GM23338 (cell line): ENCODE data around the gene ZNF784. TPM values are rescaled to one million over a fixed set of nuclear protein-coding genes. Genes with fewer than 3 reads are reported as not detected.

ENCODE experiments used
- ATAC-seq: fragments of 200-7000 bp; cut with Tn5 transposase; 3 replicates; pipeline ENCODE4 v1.9.1; 2020
- DNase-seq: peaks from one replicate; pipeline ENCODE4 v3.0.0-alpha.2; 2015; ENCODE audit warnings: low spot score
- H2AFZ ChIP-seq: fragments of 200-600 bp; sonication (generic); 2 replicates; pipeline ENCODE4 v1.8.0; 2016; ENCODE audit warnings: antibody characterized with exemption, mild to moderate bottlenecking, moderate library complexity
- H3F3A ChIP-seq: fragments of 200-600 bp; sonication (generic); replicated peaks from 2 replicates; pipeline ENCODE4 v1.8.0; 2017; ENCODE audit warnings: antibody characterized with exemption, mixed run types, low read depth
- H3K27ac ChIP-seq: fragments of 200-600 bp; sonication (generic); 2 replicates; pipeline ENCODE4 v1.6.1; 2016; ENCODE audit warnings: low read depth
- H3K27me3 ChIP-seq: fragments of 200-600 bp; sonication (generic); 2 replicates; pipeline ENCODE4 v1.8.0; 2016; ENCODE audit warnings: mild to moderate bottlenecking, mixed run types, moderate library complexity; ENCODE audit not compliant: insufficient read depth
- H3K36me3 ChIP-seq: fragments of 200-600 bp; sonication (generic); 2 replicates; pipeline ENCODE4 v1.8.0; 2016; ENCODE audit warnings: mild to moderate bottlenecking; ENCODE audit not compliant: insufficient read depth
- H3K4me1 ChIP-seq: fragments of 200-600 bp; sonication (generic); 2 replicates; pipeline ENCODE4 v1.8.0; 2016; ENCODE audit warnings: mild to moderate bottlenecking, moderate library complexity; ENCODE audit not compliant: insufficient read depth
- H3K4me2 ChIP-seq: fragments of 200-600 bp; sonication (generic); 2 replicates; pipeline ENCODE4 v1.7.1; 2017; ENCODE audit warnings: mixed run types
- H3K4me3 ChIP-seq: fragments of 200-600 bp; sonication (generic); 2 replicates; pipeline ENCODE4 v1.6.1; 2016; ENCODE audit warnings: mixed run types
- H3K79me2 ChIP-seq: fragments of 200-600 bp; sonication (generic); replicated peaks from 2 replicates; pipeline ENCODE4 v1.8.0; 2017; ENCODE audit warnings: mild to moderate bottlenecking; ENCODE audit not compliant: insufficient read depth
- H3K9me2 ChIP-seq: fragments of 200-600 bp; sonication (generic); 2 replicates; pipeline ENCODE4 v1.8.0; 2017; ENCODE audit not compliant: insufficient read depth
- H4K20me1 ChIP-seq: fragments of 200-600 bp; sonication (generic); replicated peaks from 2 replicates; pipeline ENCODE4 v1.8.0; 2017; ENCODE audit warnings: mild to moderate bottlenecking; ENCODE audit not compliant: insufficient read depth
- H3K27ac Mint-ChIP-seq: 2 replicates; pipeline ENCODE4 v1.8.0; 2020; ENCODE audit warnings: inconsistent platforms, mild to moderate bottlenecking, moderate library complexity, mixed read lengths
- H3K27me3 Mint-ChIP-seq: 3 replicates; pipeline ENCODE4 v1.8.0; 2022; ENCODE audit warnings: low read depth, mild to moderate bottlenecking, moderate library complexity, mixed read lengths, inconsistent platforms; ENCODE audit not compliant: insufficient read depth, poor library complexity
- H3K36me3 Mint-ChIP-seq: 3 replicates; pipeline ENCODE4 v1.8.0; 2021; ENCODE audit warnings: low read depth, mild to moderate bottlenecking, inconsistent platforms, moderate library complexity, mixed read lengths
- H3K4me1 Mint-ChIP-seq: 3 replicates; pipeline ENCODE4 v1.8.0; 2020; ENCODE audit warnings: mild to moderate bottlenecking, inconsistent platforms, mixed read lengths
- H3K4me3 Mint-ChIP-seq: 3 replicates; pipeline ENCODE4 v1.8.0; 2021; ENCODE audit warnings: moderate library complexity, mild to moderate bottlenecking, inconsistent platforms, mixed read lengths
- H3K9me3 Mint-ChIP-seq: 3 replicates; pipeline ENCODE4 v1.8.0; 2020; ENCODE audit warnings: moderate library complexity, mild to moderate bottlenecking, inconsistent platforms, mixed read lengths
- CREB1 ChIP-seq: fragments of 250-450 bp; sonication (Bioruptor Pico); IDR thresholded peaks from 2 replicates; pipeline ENCODE4 v1.5.0; 2020; ENCODE audit warnings: low read depth, mild to moderate bottlenecking, moderate library complexity
- EZH2 ChIP-seq: fragments of 200-600 bp; sonication (generic); IDR thresholded peaks from one replicate; pipeline ENCODE4 v1.8.0; 2017; ENCODE audit warnings: antibody characterized with exemption, mild to moderate bottlenecking, low read depth; ENCODE audit not compliant: unreplicated experiment
- EZH2phosphoT487 ChIP-seq: fragments of 200-600 bp; sonication (generic); IDR thresholded peaks from one replicate; pipeline ENCODE4 v1.8.1; 2018; ENCODE audit warnings: antibody characterized with exemption; ENCODE audit not compliant: unreplicated experiment
- JUNB ChIP-seq: IDR thresholded peaks from one replicate; pipeline ENCODE4 v1.6.1; 2016; ENCODE audit warnings: antibody characterized with exemption; ENCODE audit not compliant: unreplicated experiment
- NANOG ChIP-seq: IDR thresholded peaks from 2 replicates; pipeline ENCODE4 v1.6.1; 2016; ENCODE audit warnings: antibody characterized with exemption, borderline replicate concordance
- POLR2AphosphoS5 ChIP-seq: IDR thresholded peaks from 2 replicates; pipeline ENCODE4 v1.6.1; 2016; ENCODE audit warnings: antibody characterized with exemption, low read depth
- REST ChIP-seq: IDR thresholded peaks from one replicate; pipeline ENCODE4 v1.6.1; 2018; ENCODE audit warnings: antibody characterized with exemption; ENCODE audit not compliant: unreplicated experiment
- STAT1 ChIP-seq: IDR thresholded peaks from one replicate; pipeline ENCODE4 v1.6.1; 2016; ENCODE audit warnings: antibody characterized with exemption; ENCODE audit not compliant: unreplicated experiment
- ZNF114 ChIP-seq: fragments of 250-450 bp; sonication (Bioruptor Pico); IDR thresholded peaks from 2 replicates; pipeline ENCODE4 v1.5.0; 2020; ENCODE audit warnings: mild to moderate bottlenecking, moderate library complexity
- ZNF331 ChIP-seq: fragments of 250-450 bp; sonication (Bioruptor Pico); IDR thresholded peaks from 2 replicates; pipeline ENCODE4 v1.5.0; 2020; ENCODE audit warnings: low read depth, mild to moderate bottlenecking, moderate library complexity
- polyA plus RNA-seq: library from polyadenylated mRNA; unstranded; fragments of >200 nt; fragmentation: Nextera tagmentation; extraction: Ambion mirVana; gene quantifications from 2 replicates; pipeline ENCODE4 v1.2.1, GENCODE V29; 2016
- total RNA-seq: library from RNA; depleted of rRNA; stranded (reverse); fragments of >200 nt; shearing (Covaris generic); gene quantifications from 2 replicates; pipeline ENCODE4 v1.2.3, GENCODE V29; 2014
- TF ChIP-seq, protein P1 (sequence below): fragments of 250-450 bp; sonication (Bioruptor Pico); IDR thresholded peaks from 2 replicates; pipeline ENCODE4 v1.5.0; 2020; ENCODE audit warnings: mild to moderate bottlenecking, moderate library complexity
- TF ChIP-seq, protein P2 (sequence below), 2 experiments: fragments of 200-600 bp in 1 of 2; sonication (generic) in 1 of 2; conservative IDR thresholded peaks; 2 replicates each; pipeline versions ENCODE4 v1.5.1 to v1.6.1; 2016 to 2017; ENCODE audit warnings: antibody characterized with exemption in 2 of 2, low read depth in 2 of 2, mild to moderate bottlenecking in 2 of 2, moderate library complexity in 1 of 2
- TF ChIP-seq, protein P3 (sequence below): IDR thresholded peaks from 2 replicates; pipeline ENCODE4 v1.6.1; 2016; ENCODE audit warnings: antibody characterized with exemption

Gene ZNF784
- total and polyA plus RNA-seq, 2 experiments from 2014 or later = 1.5 to 6.7 TPM

DNA sequence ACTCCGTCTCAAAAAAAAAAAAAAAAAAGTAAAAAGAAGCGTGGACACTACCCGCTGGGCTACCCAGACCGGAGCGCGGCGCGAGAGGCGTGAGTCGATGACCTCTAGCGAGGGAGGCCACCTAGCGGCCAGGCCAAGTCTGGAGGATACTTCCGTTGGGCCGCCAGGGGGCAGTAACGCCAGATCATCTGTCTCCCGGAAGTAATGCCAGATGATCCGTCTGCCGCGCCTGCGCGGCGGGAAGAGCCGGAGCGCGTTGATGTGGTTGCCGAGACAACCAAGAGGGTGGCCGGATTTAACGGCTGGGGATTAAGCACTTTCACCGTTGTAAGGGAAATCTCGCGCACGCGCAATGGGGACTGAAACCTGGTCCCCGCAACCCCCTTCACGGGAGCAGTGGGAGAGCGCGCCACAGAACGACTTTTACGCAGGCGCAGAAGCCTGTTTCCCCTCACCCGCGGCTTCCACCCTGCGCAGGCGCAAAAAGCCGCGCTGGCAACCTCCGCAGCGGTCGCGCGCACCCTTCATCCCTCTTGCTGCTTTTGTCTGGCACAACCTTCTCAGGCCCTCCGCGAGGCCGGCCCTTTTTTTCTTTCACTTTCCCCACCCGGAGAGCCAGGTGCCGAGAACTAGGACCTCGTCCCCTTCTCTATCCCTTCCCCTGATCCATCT is 29.4 kb upstream of the ZNF784 start:
- H4K20me1 ChIP-seq = peaks cover 27% of the 10 kb centered on the region
- Mint-ChIP-seq H3K4me3 (peak overlapping the region; percentile 92), H3K9me3 (no peaks in the 10 kb centered on the region; the same call in 2 of the 3 replicates), H3K36me3 (peaks cover 31% of the 10 kb centered on the region), H3K27me3 (peaks cover 34% of the 10 kb centered on the region), H3K4me1 (peaks cover 44% of the 10 kb centered on the region), H3K27ac (peak overlapping the region; percentile 99)
- H3K36me3 ChIP-seq = no peaks in the 10 kb centered on the region
- H3K27ac ChIP-seq = peak overlapping the region; percentile 56
- no peaks in the 10 kb centered on the region for H3K27me3 ChIP-seq
- peaks cover 17% of the 10 kb centered on the region for H3F3A ChIP-seq
- H2AFZ ChIP-seq = no peak overlapping the region; the same call in 1 of the 2 replicates
- TF ChIP-seq, protein P1, sequence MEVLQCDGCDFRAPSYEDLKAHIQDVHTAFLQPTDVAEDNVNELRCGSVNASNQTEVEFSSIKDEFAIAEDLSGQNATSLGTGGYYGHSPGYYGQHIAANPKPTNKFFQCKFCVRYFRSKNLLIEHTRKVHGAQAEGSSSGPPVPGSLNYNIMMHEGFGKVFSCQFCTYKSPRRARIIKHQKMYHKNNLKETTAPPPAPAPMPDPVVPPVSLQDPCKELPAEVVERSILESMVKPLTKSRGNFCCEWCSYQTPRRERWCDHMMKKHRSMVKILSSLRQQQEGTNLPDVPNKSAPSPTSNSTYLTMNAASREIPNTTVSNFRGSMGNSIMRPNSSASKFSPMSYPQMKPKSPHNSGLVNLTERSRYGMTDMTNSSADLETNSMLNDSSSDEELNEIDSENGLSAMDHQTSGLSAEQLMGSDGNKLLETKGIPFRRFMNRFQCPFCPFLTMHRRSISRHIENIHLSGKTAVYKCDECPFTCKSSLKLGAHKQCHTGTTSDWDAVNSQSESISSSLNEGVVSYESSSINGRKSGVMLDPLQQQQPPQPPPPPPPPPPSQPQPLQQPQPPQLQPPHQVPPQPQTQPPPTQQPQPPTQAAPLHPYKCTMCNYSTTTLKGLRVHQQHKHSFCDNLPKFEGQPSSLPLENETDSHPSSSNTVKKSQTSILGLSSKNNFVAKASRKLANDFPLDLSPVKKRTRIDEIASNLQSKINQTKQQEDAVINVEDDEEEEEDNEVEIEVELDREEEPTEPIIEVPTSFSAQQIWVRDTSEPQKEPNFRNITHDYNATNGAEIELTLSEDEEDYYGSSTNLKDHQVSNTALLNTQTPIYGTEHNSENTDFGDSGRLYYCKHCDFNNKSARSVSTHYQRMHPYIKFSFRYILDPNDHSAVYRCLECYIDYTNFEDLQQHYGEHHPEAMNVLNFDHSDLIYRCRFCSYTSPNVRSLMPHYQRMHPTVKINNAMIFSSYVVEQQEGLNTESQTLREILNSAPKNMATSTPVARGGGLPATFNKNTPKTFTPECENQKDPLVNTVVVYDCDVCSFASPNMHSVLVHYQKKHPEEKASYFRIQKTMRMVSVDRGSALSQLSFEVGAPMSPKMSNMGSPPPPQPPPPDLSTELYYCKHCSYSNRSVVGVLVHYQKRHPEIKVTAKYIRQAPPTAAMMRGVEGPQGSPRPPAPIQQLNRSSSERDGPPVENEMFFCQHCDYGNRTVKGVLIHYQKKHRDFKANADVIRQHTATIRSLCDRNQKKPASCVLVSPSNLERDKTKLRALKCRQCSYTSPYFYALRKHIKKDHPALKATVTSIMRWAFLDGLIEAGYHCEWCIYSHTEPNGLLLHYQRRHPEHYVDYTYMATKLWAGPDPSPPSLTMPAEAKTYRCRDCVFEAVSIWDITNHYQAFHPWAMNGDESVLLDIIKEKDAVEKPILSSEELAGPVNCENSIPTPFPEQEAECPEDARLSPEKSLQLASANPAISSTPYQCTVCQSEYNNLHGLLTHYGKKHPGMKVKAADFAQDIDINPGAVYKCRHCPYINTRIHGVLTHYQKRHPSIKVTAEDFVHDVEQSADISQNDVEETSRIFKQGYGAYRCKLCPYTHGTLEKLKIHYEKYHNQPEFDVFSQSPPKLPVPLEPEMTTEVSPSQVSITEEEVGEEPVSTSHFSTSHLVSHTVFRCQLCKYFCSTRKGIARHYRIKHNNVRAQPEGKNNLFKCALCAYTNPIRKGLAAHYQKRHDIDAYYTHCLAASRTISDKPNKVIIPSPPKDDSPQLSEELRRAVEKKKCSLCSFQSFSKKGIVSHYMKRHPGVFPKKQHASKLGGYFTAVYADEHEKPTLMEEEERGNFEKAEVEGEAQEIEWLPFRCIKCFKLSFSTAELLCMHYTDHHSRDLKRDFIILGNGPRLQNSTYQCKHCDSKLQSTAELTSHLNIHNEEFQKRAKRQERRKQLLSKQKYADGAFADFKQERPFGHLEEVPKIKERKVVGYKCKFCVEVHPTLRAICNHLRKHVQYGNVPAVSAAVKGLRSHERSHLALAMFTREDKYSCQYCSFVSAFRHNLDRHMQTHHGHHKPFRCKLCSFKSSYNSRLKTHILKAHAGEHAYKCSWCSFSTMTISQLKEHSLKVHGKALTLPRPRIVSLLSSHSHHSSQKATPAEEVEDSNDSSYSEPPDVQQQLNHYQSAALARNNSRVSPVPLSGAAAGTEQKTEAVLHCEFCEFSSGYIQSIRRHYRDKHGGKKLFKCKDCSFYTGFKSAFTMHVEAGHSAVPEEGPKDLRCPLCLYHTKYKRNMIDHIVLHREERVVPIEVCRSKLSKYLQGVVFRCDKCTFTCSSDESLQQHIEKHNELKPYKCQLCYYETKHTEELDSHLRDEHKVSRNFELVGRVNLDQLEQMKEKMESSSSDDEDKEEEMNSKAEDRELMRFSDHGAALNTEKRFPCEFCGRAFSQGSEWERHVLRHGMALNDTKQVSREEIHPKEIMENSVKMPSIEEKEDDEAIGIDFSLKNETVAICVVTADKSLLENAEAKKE (CRISPR knock-in tag) = no peak
- no peak for TF ChIP-seq JUNB
- no peak for TF ChIP-seq REST
- no peak for TF ChIP-seq ZNF331 (CRISPR knock-in tag)
- no peak for TF ChIP-seq ZNF114 (CRISPR knock-in tag)
- TF ChIP-seq EZH2phosphoT487 = no peak
- peak; percentile 54 for TF ChIP-seq CREB1 (CRISPR knock-in tag)
- TF ChIP-seq EZH2 = no peak
- TF ChIP-seq NANOG = no peak
- TF ChIP-seq, protein P2, sequence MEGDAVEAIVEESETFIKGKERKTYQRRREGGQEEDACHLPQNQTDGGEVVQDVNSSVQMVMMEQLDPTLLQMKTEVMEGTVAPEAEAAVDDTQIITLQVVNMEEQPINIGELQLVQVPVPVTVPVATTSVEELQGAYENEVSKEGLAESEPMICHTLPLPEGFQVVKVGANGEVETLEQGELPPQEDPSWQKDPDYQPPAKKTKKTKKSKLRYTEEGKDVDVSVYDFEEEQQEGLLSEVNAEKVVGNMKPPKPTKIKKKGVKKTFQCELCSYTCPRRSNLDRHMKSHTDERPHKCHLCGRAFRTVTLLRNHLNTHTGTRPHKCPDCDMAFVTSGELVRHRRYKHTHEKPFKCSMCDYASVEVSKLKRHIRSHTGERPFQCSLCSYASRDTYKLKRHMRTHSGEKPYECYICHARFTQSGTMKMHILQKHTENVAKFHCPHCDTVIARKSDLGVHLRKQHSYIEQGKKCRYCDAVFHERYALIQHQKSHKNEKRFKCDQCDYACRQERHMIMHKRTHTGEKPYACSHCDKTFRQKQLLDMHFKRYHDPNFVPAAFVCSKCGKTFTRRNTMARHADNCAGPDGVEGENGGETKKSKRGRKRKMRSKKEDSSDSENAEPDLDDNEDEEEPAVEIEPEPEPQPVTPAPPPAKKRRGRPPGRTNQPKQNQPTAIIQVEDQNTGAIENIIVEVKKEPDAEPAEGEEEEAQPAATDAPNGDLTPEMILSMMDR (conservative IDR thresholded peaks at IDR 0.05; ENCODE audit: low read depth in 2 of 2) = peak; percentile 97 to 100
- TF ChIP-seq, protein P3, sequence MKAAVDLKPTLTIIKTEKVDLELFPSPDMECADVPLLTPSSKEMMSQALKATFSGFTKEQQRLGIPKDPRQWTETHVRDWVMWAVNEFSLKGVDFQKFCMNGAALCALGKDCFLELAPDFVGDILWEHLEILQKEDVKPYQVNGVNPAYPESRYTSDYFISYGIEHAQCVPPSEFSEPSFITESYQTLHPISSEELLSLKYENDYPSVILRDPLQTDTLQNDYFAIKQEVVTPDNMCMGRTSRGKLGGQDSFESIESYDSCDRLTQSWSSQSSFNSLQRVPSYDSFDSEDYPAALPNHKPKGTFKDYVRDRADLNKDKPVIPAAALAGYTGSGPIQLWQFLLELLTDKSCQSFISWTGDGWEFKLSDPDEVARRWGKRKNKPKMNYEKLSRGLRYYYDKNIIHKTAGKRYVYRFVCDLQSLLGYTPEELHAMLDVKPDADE = peak; percentile 68; the same call in 1 of the 2 replicates
- peak; percentile 53 for TF ChIP-seq POLR2AphosphoS5
- no peak for TF ChIP-seq STAT1
- ATAC-seq (peak; percentile 38), DNase-seq (peak; percentile 97)
- peaks cover 35% of the 10 kb centered on the region for H3K79me2 ChIP-seq
- H3K4me2 ChIP-seq = peak overlapping the region; percentile 73
- peak overlapping the region; percentile 100 for H3K4me3 ChIP-seq
- H3K4me1 ChIP-seq = peaks cover 27% of the 10 kb centered on the region
- H3K9me2 ChIP-seq = no peaks in the 10 kb centered on the region
